HL-60 (cell line): ENCODE results near the gene MAGEH1.
"Not testable (repeated sequence)": the region's sequence is repeated elsewhere in the genome, so short reads cannot be mapped to it uniquely, and the experiment has no call there.

Source experiments
- CTCF ChIP-seq: IDR thresholded peaks from one replicate; pipeline ENCODE4 v1.5.1; 2011; ENCODE audit warnings: low read length, control low read depth, inconsistent platforms; ENCODE audit not compliant: insufficient read depth
- GABPA ChIP-seq: IDR thresholded peaks from 2 replicates; pipeline ENCODE4 v1.6.1; 2012; ENCODE audit warnings: low read depth
- POLR2AphosphoS5 ChIP-seq: IDR thresholded peaks from 2 replicates; pipeline ENCODE4 v1.6.1; 2012; ENCODE audit warnings: low read depth

- TF ChIP-seq CTCF, POLR2AphosphoS5, GABPA: not testable (repeated sequence)
These were observed 3.8 kb downstream of the MAGEH1 start for GRCh38 chrX:55455708-55456107.
